NCI-H1048 (cell line): ENCODE measurements around the gene TMEM170B.

Experiments used
- DNase-seq: peaks from one replicate; lab custom pipeline; 2025; lab: John Stamatoyannopoulos, UW

Gene TMEM170B

DNA sequence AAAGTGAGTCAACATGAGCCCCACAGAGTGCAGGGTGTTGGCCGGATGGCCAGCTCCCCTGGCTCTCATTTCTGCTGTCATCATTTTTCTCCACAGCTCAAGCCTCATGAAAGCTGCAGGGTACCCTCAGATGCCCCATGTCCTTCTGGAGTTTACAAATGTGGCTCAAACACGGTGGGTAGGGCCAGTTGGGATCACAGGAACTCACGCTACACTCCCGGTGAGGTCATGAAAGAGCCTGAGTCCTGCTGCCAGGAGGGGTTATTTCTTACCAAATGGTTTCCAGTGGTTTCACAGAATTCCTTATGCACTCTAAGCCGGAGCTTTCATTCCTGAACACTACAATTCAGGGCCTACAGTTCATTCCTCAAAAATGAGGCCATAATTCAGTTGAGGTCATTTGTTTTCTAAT lies 78.7 kb downstream of the TMEM170B start:
- DNase-seq, result no peak

DNA sequence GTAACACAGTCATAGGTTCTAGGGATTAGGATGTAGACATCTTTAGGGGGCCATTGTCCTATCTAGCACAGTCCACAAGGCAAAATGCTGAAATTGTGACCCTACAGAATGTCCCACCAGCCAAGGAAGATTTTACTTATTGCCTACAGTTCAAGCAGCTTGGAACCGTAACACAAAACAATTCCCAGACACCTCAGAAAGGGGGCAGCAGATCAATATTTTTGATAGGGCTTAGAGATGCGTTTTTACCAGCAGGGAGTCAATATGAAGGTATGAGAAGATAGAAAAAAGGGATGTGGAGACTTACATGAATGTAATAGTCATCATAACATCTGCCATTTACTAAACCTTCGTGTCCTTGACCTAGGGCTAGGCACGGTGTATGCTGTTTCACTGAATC lies 81.0 kb downstream of the TMEM170B start:
- no peak for DNase-seq

DNA sequence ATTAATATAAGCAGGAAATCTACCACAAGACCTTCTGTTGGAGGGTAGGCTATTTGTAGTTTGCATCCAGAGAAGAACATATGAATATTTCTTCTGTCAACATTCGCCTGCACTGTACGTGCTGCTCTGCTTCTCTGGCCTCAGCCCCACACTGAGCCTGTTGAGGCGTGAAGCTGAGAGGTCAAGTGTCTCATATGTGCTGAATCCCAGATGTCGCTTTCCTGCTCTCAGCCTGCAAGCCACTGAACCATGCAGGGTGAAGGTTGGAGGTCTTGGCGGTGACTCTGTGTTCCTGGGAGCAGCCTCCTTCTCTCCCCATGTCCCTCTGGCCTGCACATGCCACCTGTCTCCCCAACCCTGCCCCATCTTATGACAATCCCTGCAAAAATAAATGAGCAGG lies 83.6 kb downstream of the TMEM170B start:
- no peak for DNase-seq

- DNase-seq, result no peak
Measured at GRCh38 chr6:11622156-11622555, 84.6 kb downstream of the TMEM170B start.

GRCh38 chr6:11623272-11623671 lies 85.7 kb downstream of the TMEM170B start:
- no peak for DNase-seq

DNA sequence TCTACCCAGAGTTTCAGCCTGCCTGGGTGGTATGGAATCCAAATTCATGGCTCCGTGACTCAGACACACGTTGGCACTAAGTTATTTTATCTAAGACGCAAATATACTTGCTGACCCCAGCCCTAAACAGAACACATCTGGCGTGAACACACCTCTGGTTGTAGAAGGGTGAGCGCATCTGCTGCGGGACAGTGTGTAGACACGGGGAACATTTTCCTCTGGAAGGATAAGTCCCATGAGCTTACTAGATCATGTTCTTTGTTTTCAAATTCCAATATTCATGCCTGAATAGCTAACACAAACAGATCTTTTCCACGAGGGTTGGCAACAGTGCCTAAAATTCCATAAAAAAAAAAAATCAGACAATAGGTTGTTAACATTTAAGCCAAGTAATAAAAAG lies 87.8 kb downstream of the TMEM170B start:
- DNase-seq, result no peak

DNA sequence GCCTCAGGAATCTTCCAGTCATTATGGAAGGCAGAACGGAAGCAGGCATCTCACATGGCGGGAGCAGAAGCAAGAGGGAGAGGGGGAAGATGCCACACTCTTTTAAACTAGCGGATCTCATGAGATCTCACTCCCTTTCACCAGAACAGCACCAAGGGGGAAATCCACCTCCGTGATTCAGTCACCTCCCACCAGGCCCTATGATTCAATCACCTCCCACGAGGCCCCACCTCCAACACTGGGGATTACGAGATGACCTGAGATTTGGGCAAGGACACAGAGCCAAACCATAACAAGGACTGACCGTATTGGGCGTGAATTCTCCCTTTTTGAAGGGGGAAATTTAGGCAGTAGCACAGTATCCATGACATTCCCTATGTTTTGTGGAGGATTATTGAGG lies 88.8 kb downstream of the TMEM170B start:
- DNase-seq, result no peak

DNA sequence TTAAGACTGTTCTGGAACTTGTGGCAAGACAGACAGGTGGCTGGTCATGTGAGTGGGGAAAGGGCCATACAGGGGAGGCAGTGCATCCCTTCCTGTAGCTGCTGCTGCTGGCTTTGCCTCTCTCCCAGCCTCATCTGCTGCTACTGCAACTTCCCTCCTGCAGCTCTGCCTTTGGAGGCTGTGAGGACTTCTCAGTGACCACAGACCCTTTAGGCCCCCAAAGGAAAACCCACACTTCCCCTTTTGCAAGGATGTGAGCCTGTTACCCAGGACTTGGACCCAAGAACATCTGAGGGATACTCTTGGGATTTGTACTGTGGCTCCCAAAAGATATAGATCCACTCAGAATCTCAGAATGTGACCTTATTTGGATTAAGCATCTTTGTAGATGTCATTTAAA lies 91.0 kb downstream of the TMEM170B start:
- no peak for DNase-seq

DNA sequence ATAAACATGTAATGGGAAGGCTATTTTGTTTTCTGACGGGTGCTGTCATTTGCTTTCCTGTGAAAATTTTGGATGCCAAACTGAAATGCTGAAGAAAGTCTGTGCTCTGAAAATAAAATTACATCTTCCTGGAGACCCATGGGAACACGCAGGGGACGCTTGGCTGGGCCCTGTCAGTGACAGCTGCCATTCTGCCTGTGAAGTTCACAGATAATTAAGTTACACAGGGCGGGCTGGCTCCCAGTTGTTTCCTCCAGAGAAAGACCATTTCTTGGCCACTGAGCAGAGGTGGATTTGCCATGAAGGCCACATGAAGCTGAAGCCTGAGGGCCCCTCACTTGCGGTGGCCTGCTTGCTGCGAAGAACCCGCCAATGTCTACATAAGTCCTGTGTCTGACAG lies 93.5 kb downstream of the TMEM170B start:
- no peak for DNase-seq

- no peak for DNase-seq
Measured at GRCh38 chr6:11631539-11631938, 94.0 kb downstream of the TMEM170B start.

- DNase-seq, result no peak
Measured at GRCh38 chr6:11632231-11632630, 94.7 kb downstream of the TMEM170B start.

DNA sequence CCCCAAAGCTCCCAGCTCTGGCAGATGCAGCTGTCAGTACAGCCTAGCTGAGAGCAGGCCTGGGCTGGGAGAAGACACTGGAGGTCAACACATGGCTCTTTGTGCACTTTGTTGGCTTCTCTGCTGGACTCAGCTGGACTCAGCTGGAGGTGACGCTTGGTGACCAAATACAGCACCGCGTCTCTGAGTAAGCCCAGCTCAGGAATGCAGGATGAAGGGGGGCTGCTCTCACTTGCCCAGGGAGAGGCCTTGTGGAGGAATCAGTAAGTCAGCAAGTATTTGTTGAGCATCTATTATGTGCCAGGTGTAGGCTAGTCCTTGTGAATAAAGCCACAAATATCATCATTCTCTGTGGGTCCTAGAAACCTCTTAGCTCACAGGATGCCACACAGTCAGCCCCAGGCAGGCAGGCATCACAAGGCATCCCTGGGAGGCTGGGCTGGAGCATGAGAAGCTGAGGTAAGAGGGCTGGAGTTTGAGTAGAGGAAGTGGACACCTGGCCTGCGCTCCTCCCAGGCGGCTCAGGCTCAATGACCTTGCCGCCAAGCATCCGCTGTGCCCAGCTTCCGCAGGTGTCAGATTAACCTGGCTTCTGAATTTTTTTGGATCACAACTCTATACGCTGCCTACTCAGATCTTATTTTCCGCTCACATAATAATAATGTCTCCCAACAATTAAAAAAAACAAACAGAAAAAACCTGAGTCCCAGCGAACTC lies 95.4 kb downstream of the TMEM170B start:
- no peak for DNase-seq
